Fibroblast of mammary gland (primary cell): ENCODE measurements around the gene KLHL7.

Experiments used
- DNase-seq: peaks from one replicate; pipeline ENCODE4 v3.0.0-alpha.2; 2010; ENCODE audit warnings: low read depth
- H3K4me3 ChIP-seq: 2 replicates; pipeline ENCODE4 v1.5.1; 2011; ENCODE audit warnings: low read depth, mild to moderate bottlenecking, low read length, moderate library complexity; ENCODE audit not compliant: control insufficient read depth
- TF ChIP-seq, protein P1 (sequence below): conservative IDR thresholded peaks from 2 replicates; pipeline ENCODE4 v1.5.1; 2011; ENCODE audit warnings: low read depth, low read length, inconsistent platforms; ENCODE audit not compliant: control insufficient read depth, insufficient read depth

KLHL7 gene

GRCh38 chr7:23093546-23093945 is 12.0 kb upstream of the KLHL7 start:
- TF ChIP-seq, protein P1, sequence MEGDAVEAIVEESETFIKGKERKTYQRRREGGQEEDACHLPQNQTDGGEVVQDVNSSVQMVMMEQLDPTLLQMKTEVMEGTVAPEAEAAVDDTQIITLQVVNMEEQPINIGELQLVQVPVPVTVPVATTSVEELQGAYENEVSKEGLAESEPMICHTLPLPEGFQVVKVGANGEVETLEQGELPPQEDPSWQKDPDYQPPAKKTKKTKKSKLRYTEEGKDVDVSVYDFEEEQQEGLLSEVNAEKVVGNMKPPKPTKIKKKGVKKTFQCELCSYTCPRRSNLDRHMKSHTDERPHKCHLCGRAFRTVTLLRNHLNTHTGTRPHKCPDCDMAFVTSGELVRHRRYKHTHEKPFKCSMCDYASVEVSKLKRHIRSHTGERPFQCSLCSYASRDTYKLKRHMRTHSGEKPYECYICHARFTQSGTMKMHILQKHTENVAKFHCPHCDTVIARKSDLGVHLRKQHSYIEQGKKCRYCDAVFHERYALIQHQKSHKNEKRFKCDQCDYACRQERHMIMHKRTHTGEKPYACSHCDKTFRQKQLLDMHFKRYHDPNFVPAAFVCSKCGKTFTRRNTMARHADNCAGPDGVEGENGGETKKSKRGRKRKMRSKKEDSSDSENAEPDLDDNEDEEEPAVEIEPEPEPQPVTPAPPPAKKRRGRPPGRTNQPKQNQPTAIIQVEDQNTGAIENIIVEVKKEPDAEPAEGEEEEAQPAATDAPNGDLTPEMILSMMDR, result no peak
- DNase-seq, result peak; percentile 86
- H3K4me3 ChIP-seq, result no peak overlapping the region

DNA sequence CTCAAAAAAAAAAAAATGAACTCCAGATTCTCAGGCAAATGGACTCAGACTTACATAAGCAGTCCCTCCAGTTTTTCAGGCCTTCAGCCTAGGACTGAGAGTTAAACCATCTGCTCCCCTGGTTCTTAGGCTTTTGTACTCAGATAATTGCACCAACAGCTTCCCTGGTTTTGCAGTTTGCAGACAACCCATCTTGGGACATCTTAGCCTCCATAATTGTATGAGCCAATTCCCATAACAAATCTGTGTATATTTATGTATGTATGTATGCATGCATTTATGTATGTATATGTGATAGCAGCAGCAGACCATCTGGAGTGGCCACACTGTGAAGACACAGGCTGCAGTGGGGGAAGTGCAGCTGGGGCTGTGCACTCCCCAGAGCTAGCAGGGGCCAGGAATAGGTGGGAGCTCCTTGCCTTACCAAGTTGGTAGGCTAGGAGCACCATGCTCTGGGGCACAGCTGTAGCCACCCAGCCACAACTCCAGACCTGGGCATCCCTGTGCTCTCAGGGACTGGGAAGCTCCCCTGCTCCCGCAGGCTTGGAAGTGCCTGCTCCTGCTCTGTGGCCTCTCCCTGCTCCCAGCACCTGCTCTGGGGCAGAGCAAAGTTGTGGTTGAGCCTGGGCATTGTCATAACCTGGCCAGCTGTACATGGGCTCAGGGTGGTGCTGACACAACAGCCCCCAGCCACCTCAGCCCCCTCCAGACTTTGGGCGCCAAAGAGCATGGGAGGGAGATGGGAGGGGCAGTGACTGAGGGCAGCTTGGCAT is 8.9 kb upstream of the KLHL7 start:
- H3K4me3 ChIP-seq, result no peak overlapping the region
- TF ChIP-seq, protein P1, result no peak
- DNase-seq, result no peak

DNA sequence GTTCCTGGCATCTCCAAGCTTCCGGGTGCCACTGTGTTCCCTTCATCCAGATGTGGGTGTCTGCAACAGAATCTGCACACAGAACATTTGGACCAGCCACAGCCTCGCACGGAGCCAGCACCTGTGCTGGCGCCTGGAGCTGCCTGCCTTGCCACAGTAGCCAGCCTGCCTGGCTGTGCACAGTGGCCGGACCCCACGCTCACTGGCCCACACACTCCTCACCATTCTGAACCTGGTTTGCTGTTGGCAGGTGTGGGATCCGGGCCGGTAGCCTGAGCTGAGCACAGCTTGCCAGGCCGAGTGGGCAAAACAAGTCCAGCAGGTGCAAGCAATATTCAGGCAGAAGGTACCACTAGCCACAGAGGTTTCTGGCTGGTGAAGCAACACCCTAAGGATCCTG is 7.6 kb upstream of the KLHL7 start:
- DNase-seq, result no peak
- TF ChIP-seq, protein P1, result no peak
- no peak overlapping the region for H3K4me3 ChIP-seq

- no peak overlapping the region for H3K4me3 ChIP-seq
- no peak for DNase-seq
- TF ChIP-seq, protein P1, result no peak
Observed at GRCh38 chr7:23098460-23098859, 7.1 kb upstream of the KLHL7 start.

GRCh38 chr7:23100697-23101096 is 4.9 kb upstream of the KLHL7 start:
- DNase-seq, result no peak

GRCh38 chr7:23105086-23105643 is 420 bp upstream of the KLHL7 start:
- TF ChIP-seq, protein P1, result no peak
- DNase-seq, result no peak
- peak overlapping the region; percentile 93 for H3K4me3 ChIP-seq

More at GRCh38 chr7:23100697-23101096, 4.9 kb upstream of the KLHL7 start:
- H3K4me3 ChIP-seq, result no peak overlapping the region
- TF ChIP-seq, protein P1, result no peak
